Occipital lobe (tissue), 3 donors: ENCODE results near the gene TEX11. TPM values are rescaled to one million over a fixed set of nuclear protein-coding genes. Genes with fewer than 3 reads are reported as not detected.

Experiments
- DNase-seq: peaks from one replicate; lab custom pipeline; 2025; lab: John Stamatoyannopoulos, UW
- small RNA-seq: library from RNA; depleted of rRNA; stranded (forward); fragments of <200 nt; gene quantifications from one replicate; pipeline ENCODE3, GENCODE V24; 2014
- total RNA-seq: library from RNA; depleted of rRNA; stranded (reverse); fragments of >200 nt; gene quantifications from one replicate; pipeline ENCODE4 v1.2.3, GENCODE V29; 2014

The TEX11 gene
- total RNA-seq, 1 donor from 2014 or later, result not detected

- DNase-seq, result no peak
Observed at GRCh38 chrX:70498129-70498528, 410.4 kb downstream of the TEX11 start.

GRCh38 chrX:70497026-70497425 is 411.5 kb downstream of the TEX11 start:
- no peak for DNase-seq

GRCh38 chrX:70496491-70496890 is 412.0 kb downstream of the TEX11 start:
- no peak for DNase-seq

DNA sequence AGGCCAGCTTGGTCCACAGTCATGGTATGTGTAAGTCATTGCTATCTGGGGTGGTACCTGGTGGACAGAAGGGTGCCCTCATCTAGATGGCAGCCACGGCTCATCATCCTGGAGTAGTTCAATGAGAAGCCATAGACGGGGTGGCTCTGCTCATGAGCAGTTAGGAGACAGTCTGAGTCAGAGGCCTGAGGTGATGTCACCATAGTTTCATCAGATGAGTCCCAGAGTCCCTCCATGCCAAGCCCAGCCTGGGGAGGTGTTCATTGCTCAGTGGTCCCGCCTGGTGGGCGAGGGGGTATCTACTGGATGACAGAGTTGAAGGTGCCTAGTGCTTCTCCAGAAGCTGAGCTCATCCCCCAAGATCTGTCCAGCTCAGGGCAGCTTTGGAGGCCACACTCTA is 414.1 kb downstream of the TEX11 start:
- DNase-seq, result no peak

GRCh38 chrX:70488856-70489255 is 419.7 kb downstream of the TEX11 start:
- DNase-seq, result no peak

DNA sequence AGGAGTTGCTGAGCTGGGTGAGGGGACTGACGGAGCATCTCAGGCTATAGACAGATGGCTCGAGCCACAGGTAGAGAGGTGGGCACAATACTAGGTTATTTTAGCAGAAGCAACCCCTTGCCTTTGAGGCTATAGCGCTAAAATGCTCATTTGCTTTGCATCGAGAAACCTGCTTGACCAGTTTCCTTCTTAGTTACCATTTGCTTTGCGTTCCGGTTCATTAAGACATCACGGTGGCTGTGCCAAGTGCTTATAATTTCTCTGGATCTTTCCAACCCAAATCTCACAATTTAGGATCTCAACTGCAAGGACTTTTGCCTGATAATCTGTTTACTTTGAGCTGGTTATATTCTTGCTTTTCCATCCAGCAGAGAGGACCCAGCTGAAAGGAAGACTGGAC is 423.0 kb downstream of the TEX11 start:
- no peak for DNase-seq

DNA sequence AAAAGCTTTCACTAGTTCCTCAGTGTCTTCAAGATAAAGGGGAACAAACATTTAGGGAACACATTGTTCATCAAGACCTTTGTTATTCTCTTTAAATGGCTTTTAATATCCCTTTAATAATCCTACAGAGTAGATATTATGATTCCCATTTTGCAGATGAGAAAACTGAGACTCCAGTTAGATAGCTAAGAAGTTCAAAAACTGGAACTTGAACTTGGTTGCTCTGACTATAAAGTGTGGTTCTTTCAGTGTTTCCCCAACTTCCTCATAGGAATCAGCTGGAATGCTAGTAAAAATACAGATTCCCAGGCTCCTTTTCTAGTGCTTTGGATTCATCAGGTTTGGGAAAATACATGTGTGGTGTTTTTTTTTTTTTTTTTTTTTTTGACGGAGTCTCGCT is 426.2 kb downstream of the TEX11 start:
- DNase-seq, result no peak

- no peak for DNase-seq
Observed at GRCh38 chrX:70481471-70482270, 426.8 kb downstream of the TEX11 start.

DNA sequence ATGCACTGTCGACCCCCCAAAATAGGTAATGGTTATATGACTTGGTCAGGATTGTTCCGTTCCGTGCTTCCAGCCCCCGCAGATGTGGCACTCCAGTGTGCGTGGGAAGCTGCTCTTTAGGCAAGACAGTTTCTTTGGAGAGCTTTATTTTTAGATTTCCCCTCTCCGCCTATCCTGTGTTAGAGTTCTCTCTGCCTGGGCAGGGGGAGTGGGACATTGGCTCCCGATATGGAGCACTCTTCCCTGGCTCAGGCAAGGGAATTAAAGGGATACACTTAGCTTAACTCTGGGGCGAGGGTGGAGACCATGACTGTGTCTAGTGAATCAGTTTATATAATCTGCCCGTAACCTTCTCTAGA is 427.9 kb downstream of the TEX11 start:
- DNase-seq, result peak; percentile 24

GRCh38 chrX:70479922-70480659 is 428.4 kb downstream of the TEX11 start:
- no peak for DNase-seq

DNA sequence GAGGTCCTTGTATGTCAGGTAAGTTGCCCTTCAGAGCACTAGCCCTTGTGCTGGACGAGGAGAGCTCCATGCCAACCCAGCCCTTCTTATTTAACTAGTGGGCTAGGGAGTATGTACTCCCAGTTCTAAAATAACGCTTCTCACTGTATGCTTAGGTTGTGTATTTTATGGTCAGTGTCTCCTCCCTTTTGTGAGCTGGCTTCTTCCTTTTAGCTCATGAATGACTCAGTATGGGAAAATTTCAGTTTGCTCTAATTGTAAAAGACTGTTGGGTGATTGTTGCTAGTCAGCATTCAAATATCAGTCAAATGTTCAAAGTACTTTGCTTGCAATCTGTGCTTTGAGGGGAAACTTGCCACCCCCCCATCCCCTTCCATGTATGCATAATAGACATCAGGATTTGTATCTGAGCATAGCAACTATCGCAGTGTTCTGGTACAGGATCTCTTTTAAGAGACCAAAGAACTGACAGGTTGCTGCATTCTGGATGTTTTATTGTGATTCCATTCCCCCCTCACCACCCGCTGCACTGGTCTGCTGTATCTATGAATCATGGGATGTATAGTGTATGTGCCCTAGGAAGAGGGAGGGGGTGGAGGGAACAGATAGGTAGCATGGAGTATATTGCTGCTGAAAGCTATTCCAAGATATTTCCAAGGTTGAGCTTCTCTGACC is 429.1 kb downstream of the TEX11 start:
- DNase-seq, result no peak

Small RNAs within 50 kb of the gene (small RNA-seq; reads per million reads assigned to genes)
- not detected for gene SNORD3E

Other genes with a start within 250 kb of the TEX11 start
- gene SLC7A3, start 22.4 kb upstream of the TEX11 start, total RNA-seq, result 1.1 TPM
- gene SNX12, start 159.6 kb upstream of the TEX11 start, total RNA-seq, result 72.4 TPM
- gene FOXO4, start 187.1 kb upstream of the TEX11 start, total RNA-seq, result 5.8 TPM
- not detected for gene CXorf65, start 198.0 kb upstream of the TEX11 start, total RNA-seq
- not detected for gene IL2RG, start 202.9 kb upstream of the TEX11 start, total RNA-seq
- 24.6 TPM for gene MED12, start 209.9 kb upstream of the TEX11 start, total RNA-seq
- gene NLGN3, start 236.1 kb upstream of the TEX11 start, total RNA-seq, result 18.7 TPM